NK-92 treated with Interleukin-12 subunit alpha and Interleukin-12 subunit beta, amount 100 ng/mL, for 24 hours (cell line): Measurements from ENCODE around the gene TLX3.
"Not testable (repeated sequence)": the region's sequence is repeated elsewhere in the genome, so short reads cannot be mapped to it uniquely, and the experiment has no call there.

Source experiments
- DNase-seq: peaks from one replicate; lab custom pipeline; 2025; lab: John Stamatoyannopoulos, UW

Gene TLX3

GRCh38 chr5:171323806-171324632 lies 15.0 kb downstream of the TLX3 start:
- no peak for DNase-seq

- DNase-seq = no peak
These were observed 21.0 kb downstream of the TLX3 start for GRCh38 chr5:171330021-171330420.

- no peak for DNase-seq
These were observed 26.6 kb downstream of the TLX3 start for GRCh38 chr5:171335616-171336015.

GRCh38 chr5:171336521-171337209 lies 27.6 kb downstream of the TLX3 start:
- no peak for DNase-seq

GRCh38 chr5:171337210-171337569 lies 28.1 kb downstream of the TLX3 start:
- DNase-seq = no peak

GRCh38 chr5:171340042-171340441 lies 31.0 kb downstream of the TLX3 start:
- DNase-seq = no peak

- no peak for DNase-seq
These were observed 31.4 kb downstream of the TLX3 start for GRCh38 chr5:171340491-171340890.

- no peak for DNase-seq
These were observed 33.5 kb downstream of the TLX3 start for GRCh38 chr5:171342362-171343111.

GRCh38 chr5:171344936-171345608 lies 36.0 kb downstream of the TLX3 start:
- DNase-seq = no peak

GRCh38 chr5:171351536-171352073 lies 42.6 kb downstream of the TLX3 start:
- no peak for DNase-seq

- peak; percentile 4 for DNase-seq
These were observed 46.3 kb downstream of the TLX3 start for GRCh38 chr5:171355302-171355724.

- no peak for DNase-seq
These were observed 48.8 kb downstream of the TLX3 start for GRCh38 chr5:171357843-171358242.

- DNase-seq = not testable (repeated sequence)
These were observed 52.1 kb downstream of the TLX3 start for GRCh38 chr5:171361151-171361550.
